Lung (tissue), 12 donors: ENCODE data around the gene KIF18B. TPM values are rescaled to one million over a fixed set of nuclear protein-coding genes. Genes with fewer than 3 reads are reported as not detected.
A peak's percentile ranks its signal among the peaks of the same experiment; 100 is the strongest.

Source experiments
- ATAC-seq: fragments of 200-7000 bp; cut with Tn5 transposase; one replicate; pipeline ENCODE4 v1.9.1; 2020; ENCODE audit warnings: moderate number of reproducible peaks; ENCODE audit not compliant: insufficient read depth, low FRiP score
- DNase-seq, 3 donors: peaks; one replicate each; pipeline ENCODE4 v3.0.0-alpha.2; 2013 to 2017
- H3K27ac ChIP-seq, 2 donors: one replicate each; pipeline ENCODE4 v1.5.1; 2013; ENCODE audit warnings: mild to moderate bottlenecking in 2 of 2, moderate library complexity in 2 of 2, control low read depth in 1 of 2, inconsistent platforms in 1 of 2, low read depth in 1 of 2, low read length in 1 of 2
- H3K27me3 ChIP-seq, 3 donors: one replicate each; pipeline ENCODE4 v1.5.1; 2013; ENCODE audit warnings: low read length in 2 of 3; ENCODE audit not compliant: control insufficient read depth in 3 of 3, insufficient read depth in 3 of 3
- H3K36me3 ChIP-seq, 4 donors: one replicate each; pipeline ENCODE4 v1.5.1; 2013; ENCODE audit warnings: low read length in 4 of 4, mild to moderate bottlenecking in 1 of 4, moderate library complexity in 1 of 4; ENCODE audit not compliant: control insufficient read depth in 4 of 4, insufficient read depth in 4 of 4
- H3K4me1 ChIP-seq, 5 donors: one replicate each; pipeline ENCODE4 v1.5.1; 2013; ENCODE audit warnings: low read length in 5 of 5, mild to moderate bottlenecking in 2 of 5, moderate library complexity in 1 of 5; ENCODE audit not compliant: control insufficient read depth in 5 of 5, insufficient read depth in 5 of 5
- H3K4me3 ChIP-seq: one replicate; pipeline ENCODE4 v1.5.1; 2013; ENCODE audit warnings: mild to moderate bottlenecking, control low read depth, moderate library complexity
- H3K9ac ChIP-seq, 2 donors: one replicate each; pipeline ENCODE4 v1.5.1; 2013; ENCODE audit warnings: low read length in 2 of 2, control low read depth in 1 of 2; ENCODE audit not compliant: insufficient read depth in 1 of 2
- H3K9me3 ChIP-seq, 4 donors: one replicate each; pipeline ENCODE4 v1.5.1; 2013; ENCODE audit warnings: low read length in 3 of 4, mild to moderate bottlenecking in 1 of 4, moderate library complexity in 1 of 4; ENCODE audit not compliant: control insufficient read depth in 4 of 4, insufficient read depth in 3 of 4
- CTCF ChIP-seq: IDR thresholded peaks from 2 replicates; pipeline ENCODE4 v1.5.1; 2012; ENCODE audit warnings: mild to moderate bottlenecking; ENCODE audit errors: control extremely low read depth, extremely low read depth
- WGBS, 2 donors: extraction: QIAGEN DNeasy Blood & Tissue Kit; methylation state at CpG; one replicate each; pipeline ENCODE4 v1.1.7; 2013; 5-methylcytosine and 5-hydroxymethylcytosine counted together
- polyA plus RNA-seq, 2 donors: library from polyadenylated mRNA; stranded (reverse); fragments of 200-250 nt; gene quantifications; one replicate each; pipeline ENCODE4 v1.2.1, GENCODE V29; 2013
- total RNA-seq, 2 donors: library from RNA; depleted of rRNA in 1 of 2; stranded (reverse); fragments of >200 nt in 1 of 2; gene quantifications; one replicate each; pipeline ENCODE4 v1.2.1, GENCODE V29; 2014 to 2021
- donor health status: control.
- donor health status: control.
- donor health status: Bipolar disorder and iron deficiency.
- donor health status: healthy.
- donor health status: DM: yes; HTN: yes; CAD: no.

The KIF18B gene
- total and polyA plus RNA-seq, 4 donors: 0.70 to 1.4 (median 0.83) TPM

- Histone ChIP-seq H3K9me3 (no peaks in the 10 kb centered on the region), H3K4me1 (peaks cover 0 to 13% (median 0%) of the 10 kb centered on the region in 5 donors), H3K27me3 (peaks cover 0 to 14% (median 0%) of the 10 kb centered on the region in 3 donors), H3K4me3 (no peak overlapping the region), H3K27ac (no peak overlapping the region), H3K9ac (no peak overlapping the region), H3K36me3 (no peaks in the 10 kb centered on the region)
- TF ChIP-seq CTCF: no peak
- ATAC-seq (no peak), DNase-seq (no peak)
- 86 to 91% methylated on average over 6 of the region's 6 CpGs for WGBS, 2 donors
These were observed 25.4 kb downstream of the KIF18B start for GRCh38 chr17:44922136-44922535.

- DNase-seq (peak in 1 of 3 donors; percentile 29), ATAC-seq (no peak)
- Histone ChIP-seq H3K9me3 (no peaks in the 10 kb centered on the region), H3K36me3 (no peaks in the 10 kb centered on the region), H3K4me1 (peaks cover 0 to 13% (median 0%) of the 10 kb centered on the region in 5 donors), H3K9ac (no peak overlapping the region), H3K27me3 (peaks cover 0 to 14% (median 0%) of the 10 kb centered on the region in 3 donors), H3K4me3 (no peak overlapping the region), H3K27ac (no peak overlapping the region)
- 72 to 79% methylated on average over 11 of the region's 11 CpGs for WGBS, 2 donors
- no peak for TF ChIP-seq CTCF
These were observed 26.3 kb downstream of the KIF18B start for GRCh38 chr17:44921122-44921882.

DNA sequence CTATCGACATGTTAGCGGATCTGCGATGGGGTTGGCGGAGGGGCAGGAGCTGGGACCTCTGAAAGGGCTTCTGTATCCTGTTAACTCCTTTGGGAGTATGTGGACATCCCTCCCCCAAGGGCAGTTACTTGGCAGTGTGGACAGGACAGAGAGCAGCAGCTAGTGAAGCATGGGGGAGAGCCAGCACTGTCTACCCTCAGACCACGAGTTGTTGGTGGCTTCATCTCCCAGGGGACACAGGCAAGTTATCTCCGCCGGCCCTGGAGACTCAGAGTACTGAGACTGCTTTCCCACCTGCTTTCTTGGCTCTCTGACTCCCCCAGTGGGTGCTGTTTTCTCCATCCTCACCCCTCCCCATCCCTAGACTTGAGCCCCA, 27.0 kb downstream of the KIF18B start:
- H3K27me3 ChIP-seq: peaks cover 0 to 14% (median 0%) of the 10 kb centered on the region in 3 donors
- no peaks in the 10 kb centered on the region for H3K36me3 ChIP-seq
- no peak overlapping the region for H3K9ac ChIP-seq
- WGBS, 2 donors: 75 to 76% methylated on average over 7 of the region's 7 CpGs
- TF ChIP-seq CTCF: no peak
- no peak overlapping the region for H3K27ac ChIP-seq
- H3K9me3 ChIP-seq: no peaks in the 10 kb centered on the region
- ATAC-seq: no peak
- H3K4me3 ChIP-seq: no peak overlapping the region
- no peak for DNase-seq
- peaks cover 0 to 13% (median 0%) of the 10 kb centered on the region in 5 donors for H3K4me1 ChIP-seq
